ENCODE data around the gene ACCSL. TPM values are rescaled to one million over a fixed set of nuclear protein-coding genes. Genes with fewer than 3 reads are reported as not detected.

Gene ACCSL
- total RNA-seq, 6 experiments from 2014 or later = not detected

GRCh38 chr11:44004452-44005062 lies 43.2 kb upstream of the ACCSL start:
- Mint-ChIP-seq H3K4me1 (ENCODE audit: low read depth) (peaks cover 16% of the 10 kb centered on the region), H3K27ac (no peak overlapping the region), H3K36me3 (ENCODE audit: low read depth) (no peaks in the 10 kb centered on the region), H3K9me3 (no peaks in the 10 kb centered on the region), H3K4me3 (no peak overlapping the region), H3K27me3 (ENCODE audit: insufficient read depth) (peaks cover 21% of the 10 kb centered on the region)
- DNase-seq = no peak
- TF ChIP-seq CTCF (IDR thresholded peaks at IDR 0.05) = no peak

- H3K9me3 Mint-ChIP-seq = no peaks in the 10 kb centered on the region
- no peak overlapping the region for H3K27ac Mint-ChIP-seq
- no peaks in the 10 kb centered on the region for H3K36me3 Mint-ChIP-seq (ENCODE audit: low read depth)
- TF ChIP-seq CTCF (IDR thresholded peaks at IDR 0.05) = no peak
- H3K4me1 Mint-ChIP-seq (ENCODE audit: low read depth) = peaks cover 19% of the 10 kb centered on the region
- no peak overlapping the region for H3K4me3 Mint-ChIP-seq
- no peak for DNase-seq
- H3K27me3 Mint-ChIP-seq (ENCODE audit: insufficient read depth) = peaks cover 17% of the 10 kb centered on the region
Observed at GRCh38 chr11:44005063-44005701, 42.6 kb upstream of the ACCSL start.

- Mint-ChIP-seq H3K9me3 (no peaks in the 10 kb centered on the region), H3K4me1 (ENCODE audit: low read depth) (peaks cover 26% of the 10 kb centered on the region), H3K36me3 (ENCODE audit: low read depth) (no peaks in the 10 kb centered on the region), H3K27me3 (ENCODE audit: insufficient read depth) (peaks cover 16% of the 10 kb centered on the region), H3K27ac (no peak overlapping the region), H3K4me3 (no peak overlapping the region)
- TF ChIP-seq CTCF (IDR thresholded peaks at IDR 0.05) = no peak
- DNase-seq = no peak
Observed at GRCh38 chr11:44005956-44006355, 41.8 kb upstream of the ACCSL start.

- Mint-ChIP-seq H3K9me3 (no peaks in the 10 kb centered on the region), H3K27me3 (ENCODE audit: insufficient read depth) (peaks cover 11% of the 10 kb centered on the region; the same call in 1 of the 2 replicates), H3K4me3 (no peak overlapping the region), H3K36me3 (ENCODE audit: low read depth) (no peaks in the 10 kb centered on the region), H3K27ac (no peak overlapping the region), H3K4me1 (ENCODE audit: low read depth) (peaks cover 36% of the 10 kb centered on the region)
- no peak for DNase-seq
- TF ChIP-seq CTCF (IDR thresholded peaks at IDR 0.05) = no peak
Observed at GRCh38 chr11:44006917-44007361, 40.8 kb upstream of the ACCSL start.

- Mint-ChIP-seq H3K4me1 (ENCODE audit: low read depth) (peaks cover 39% of the 10 kb centered on the region), H3K27ac (no peak overlapping the region), H3K4me3 (no peak overlapping the region), H3K9me3 (no peaks in the 10 kb centered on the region), H3K36me3 (ENCODE audit: low read depth) (no peaks in the 10 kb centered on the region), H3K27me3 (ENCODE audit: insufficient read depth) (peaks cover 7% of the 10 kb centered on the region; the same call in 1 of the 2 replicates)
- DNase-seq = no peak
- TF ChIP-seq CTCF (IDR thresholded peaks at IDR 0.05) = no peak
Observed at GRCh38 chr11:44007481-44008087, 40.2 kb upstream of the ACCSL start.

Measured in HFFc6 (cell line).